HG03060 (cell line): ENCODE measurements around the gene TMEM92.
"Not testable (repeated sequence)": the region's sequence is repeated elsewhere in the genome, so short reads cannot be mapped to it uniquely, and the experiment has no call there.

Experiments
- ATAC-seq: cut with Tn5 transposase; IDR thresholded peaks from one replicate; pipeline ENCODE4 v1.9.1; 2021; ENCODE audit warnings: low read depth, moderate number of reproducible peaks; ENCODE audit not compliant: unreplicated experiment

The TMEM92 gene

GRCh38 chr17:50261051-50261915 is 13.0 kb upstream of the TMEM92 start:
- no peak for ATAC-seq

GRCh38 chr17:50262001-50262794 is 12.1 kb upstream of the TMEM92 start:
- no peak for ATAC-seq

- no peak for ATAC-seq
Observed at GRCh38 chr17:50263331-50264262, 10.7 kb upstream of the TMEM92 start.

- no peak for ATAC-seq
Observed at GRCh38 chr17:50264263-50265113, 9.8 kb upstream of the TMEM92 start.

GRCh38 chr17:50265212-50265611 is 9.1 kb upstream of the TMEM92 start:
- no peak for ATAC-seq

GRCh38 chr17:50265690-50266315 is 8.5 kb upstream of the TMEM92 start:
- no peak for ATAC-seq

GRCh38 chr17:50266384-50267073 is 7.7 kb upstream of the TMEM92 start:
- ATAC-seq = no peak

- ATAC-seq = no peak
Observed at GRCh38 chr17:50267074-50267841, 7.0 kb upstream of the TMEM92 start.

- ATAC-seq = no peak
Observed at GRCh38 chr17:50268026-50268425, 6.2 kb upstream of the TMEM92 start.

- no peak for ATAC-seq
Observed at GRCh38 chr17:50268743-50269275, 5.5 kb upstream of the TMEM92 start.

GRCh38 chr17:50269477-50270434 is 4.5 kb upstream of the TMEM92 start:
- no peak for ATAC-seq

- ATAC-seq = no peak
Observed at GRCh38 chr17:50270435-50271362, 3.6 kb upstream of the TMEM92 start.

GRCh38 chr17:50271363-50271750 is 2.9 kb upstream of the TMEM92 start:
- ATAC-seq = not testable (repeated sequence)

- ATAC-seq = no peak
Observed at GRCh38 chr17:50272246-50272645, 2.0 kb upstream of the TMEM92 start.
